Panc1 (cell line): ENCODE data around the gene ESR2. TPM values are rescaled to one million over a fixed set of nuclear protein-coding genes. Genes with fewer than 3 reads are reported as not detected.

Experiments
- ATAC-seq: fragments of 200-7000 bp; cut with Tn5 transposase; 2 replicates; pipeline ENCODE4 v1.9.1; 2020; ENCODE audit warnings: mild to moderate bottlenecking, moderate library complexity
- BruUV-seq: library from RNA; stranded (reverse); fragments of 400-500 nt; replicated peaks from 2 replicates; lab custom pipeline; 2021; lab: Mats Ljungman, UMichigan
- CTCF ChIA-PET: fragments of 300-600 bp; sonication (Branson Sonifier 250); formaldehyde crosslinking; loops from one replicate; lab custom pipeline; 2022; ENCODE audit warnings: antibody characterized with exemption; lab: Charles Lee
- POLR2A ChIA-PET: fragments of 300-600 bp; sonication (Branson Sonifier 250); formaldehyde crosslinking; loops from one replicate; lab custom pipeline; 2022; ENCODE audit warnings: antibody characterized with exemption; lab: Charles Lee
- DNase-seq: peaks from one replicate; pipeline ENCODE4 v3.0.0-alpha.2; 2010; ENCODE audit warnings: low read depth, low spot score
- H3K27ac ChIP-seq: 2 replicates; pipeline ENCODE4 v1.5.1; 2011; ENCODE audit warnings: mild to moderate bottlenecking, low read length, inconsistent platforms
- H3K27me3 ChIP-seq: fragments of 200-500 bp; sonication (Bioruptor generic); 2 replicates; pipeline ENCODE4 v1.6.0; 2014; ENCODE audit warnings: low read length, inconsistent platforms; ENCODE audit not compliant: control insufficient read depth, insufficient read depth
- H3K36me3 ChIP-seq: fragments of 200-500 bp; sonication (Bioruptor generic); 2 replicates; pipeline ENCODE4 v1.5.1; 2014; ENCODE audit warnings: inconsistent platforms, mild to moderate bottlenecking, low read length, moderate library complexity; ENCODE audit not compliant: control insufficient read depth, insufficient read depth
- H3K4me1 ChIP-seq: 2 replicates; pipeline ENCODE4 v1.5.1; 2011; ENCODE audit warnings: inconsistent platforms, mild to moderate bottlenecking, low read length, moderate library complexity; ENCODE audit not compliant: control insufficient read depth, insufficient read depth
- H3K4me3 ChIP-seq, 2 experiments: 2 replicates each; pipeline ENCODE4 v1.5.1; 2011 to 2012; ENCODE audit warnings: low read depth in 2 of 2, low read length in 2 of 2, mild to moderate bottlenecking in 2 of 2, inconsistent platforms in 1 of 2, moderate library complexity in 1 of 2
- H3K9me3 ChIP-seq: fragments of 200-500 bp; sonication (Bioruptor generic); 2 replicates; pipeline ENCODE4 v1.5.1; 2014; ENCODE audit warnings: low read depth, mild to moderate bottlenecking, inconsistent platforms, low read length, moderate library complexity; ENCODE audit not compliant: control insufficient read depth, insufficient read depth
- POLR2AphosphoS5 ChIP-seq: IDR thresholded peaks from 2 replicates; pipeline ENCODE4 v1.6.1; 2012; ENCODE audit warnings: mild to moderate bottlenecking, low read depth, low read length, moderate library complexity
- SIN3A ChIP-seq: IDR thresholded peaks from 2 replicates; pipeline ENCODE4 v1.6.1; 2012; ENCODE audit warnings: low read depth, mild to moderate bottlenecking, low read length, moderate library complexity, borderline replicate concordance; ENCODE audit not compliant: insufficient read depth
- TCF7L2 ChIP-seq: IDR thresholded peaks from 2 replicates; pipeline ENCODE4 v1.6.1; 2011; ENCODE audit warnings: mild to moderate bottlenecking, low read depth, low read length, inconsistent platforms
- in situ Hi-C: cut with HindIII; loops from 2 replicates; pipeline ENCODE4 v1.10.0; 2016; ENCODE audit warnings: low sequenced_read_pairs, low pct_unique_long_range_greater_than_20kb
- intact Hi-C: fragments of 100-400 bp; cut with micrococcal nuclease; formaldehyde crosslinking; loops from one replicate; pipeline ENCODE4 v1.10.0; 2022; ENCODE audit not compliant: unreplicated experiment
- total RNA-seq: library from RNA; stranded (reverse); gene quantifications from one replicate; pipeline ENCODE4 v1.2.1, GENCODE V29; 2021; ENCODE audit not compliant: unreplicated experiment
- TF ChIP-seq, protein P1 (sequence below): fragments of 450-650 bp; IDR thresholded peaks from 2 replicates; pipeline ENCODE4 v1.5.1; 2017; ENCODE audit warnings: mild to moderate bottlenecking
- TF ChIP-seq, protein P2 (sequence below), 2 experiments: IDR thresholded peaks; 2 replicates each; pipeline ENCODE4 v1.6.1; 2011 to 2012; ENCODE audit warnings: low read depth in 2 of 2, control low read depth in 1 of 2, low read length in 1 of 2, mild to moderate bottlenecking in 1 of 2, moderate library complexity in 1 of 2; ENCODE audit not compliant: insufficient read depth in 1 of 2

Gene ESR2
- total RNA-seq, 1 experiment from 2014 or later = not detected

DNA sequence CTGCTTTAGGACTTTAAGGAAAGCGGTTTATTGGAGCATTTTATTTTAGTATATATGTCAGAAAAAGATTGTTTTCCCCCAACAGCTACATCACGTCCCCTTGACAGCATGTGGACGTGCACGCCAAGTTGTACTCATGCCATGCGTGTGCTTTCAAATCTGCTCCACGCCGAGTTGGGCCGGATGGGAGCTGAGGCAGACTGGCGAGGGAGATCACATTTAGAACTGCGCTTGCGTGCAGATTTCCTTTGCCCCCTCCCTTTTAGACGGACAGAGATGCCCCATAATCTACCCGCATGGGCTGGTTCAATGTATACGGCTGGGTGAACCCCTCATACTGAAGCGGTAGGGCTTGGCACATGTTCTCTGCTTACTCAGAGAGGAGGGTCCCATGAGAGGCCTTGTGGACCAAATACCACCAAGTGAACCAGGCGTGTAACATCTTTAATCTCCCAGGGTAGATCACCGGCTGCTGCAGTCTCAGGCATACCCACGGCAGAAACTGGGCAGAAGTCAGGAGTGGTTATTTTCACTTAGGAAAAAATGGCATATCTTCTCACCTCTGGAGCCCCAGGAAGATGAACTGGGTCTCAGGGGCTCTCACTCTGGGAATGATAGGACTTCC, 92.1 kb downstream of the ESR2 start:
- DNase-seq (no peak), ATAC-seq (no peak)
- ChIA-PET POLR2A (no interaction called here), CTCF (no interaction called here)
- BruUV-seq = no TSS peak
- no peaks in the 10 kb centered on the region for H3K36me3 ChIP-seq
- TF ChIP-seq POLR2AphosphoS5 (no peak), SIN3A (no peak)
- TF ChIP-seq, protein P1, sequence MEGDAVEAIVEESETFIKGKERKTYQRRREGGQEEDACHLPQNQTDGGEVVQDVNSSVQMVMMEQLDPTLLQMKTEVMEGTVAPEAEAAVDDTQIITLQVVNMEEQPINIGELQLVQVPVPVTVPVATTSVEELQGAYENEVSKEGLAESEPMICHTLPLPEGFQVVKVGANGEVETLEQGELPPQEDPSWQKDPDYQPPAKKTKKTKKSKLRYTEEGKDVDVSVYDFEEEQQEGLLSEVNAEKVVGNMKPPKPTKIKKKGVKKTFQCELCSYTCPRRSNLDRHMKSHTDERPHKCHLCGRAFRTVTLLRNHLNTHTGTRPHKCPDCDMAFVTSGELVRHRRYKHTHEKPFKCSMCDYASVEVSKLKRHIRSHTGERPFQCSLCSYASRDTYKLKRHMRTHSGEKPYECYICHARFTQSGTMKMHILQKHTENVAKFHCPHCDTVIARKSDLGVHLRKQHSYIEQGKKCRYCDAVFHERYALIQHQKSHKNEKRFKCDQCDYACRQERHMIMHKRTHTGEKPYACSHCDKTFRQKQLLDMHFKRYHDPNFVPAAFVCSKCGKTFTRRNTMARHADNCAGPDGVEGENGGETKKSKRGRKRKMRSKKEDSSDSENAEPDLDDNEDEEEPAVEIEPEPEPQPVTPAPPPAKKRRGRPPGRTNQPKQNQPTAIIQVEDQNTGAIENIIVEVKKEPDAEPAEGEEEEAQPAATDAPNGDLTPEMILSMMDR = no peak
- H3K27ac ChIP-seq = no peak overlapping the region
- no peaks in the 10 kb centered on the region for H3K4me1 ChIP-seq
- in situ Hi-C loops (no loop called here), intact Hi-C loops (no loop called here)
- no peaks in the 10 kb centered on the region for H3K27me3 ChIP-seq
- no peaks in the 10 kb centered on the region for H3K9me3 ChIP-seq
- no peak overlapping the region for H3K4me3 ChIP-seq

DNA sequence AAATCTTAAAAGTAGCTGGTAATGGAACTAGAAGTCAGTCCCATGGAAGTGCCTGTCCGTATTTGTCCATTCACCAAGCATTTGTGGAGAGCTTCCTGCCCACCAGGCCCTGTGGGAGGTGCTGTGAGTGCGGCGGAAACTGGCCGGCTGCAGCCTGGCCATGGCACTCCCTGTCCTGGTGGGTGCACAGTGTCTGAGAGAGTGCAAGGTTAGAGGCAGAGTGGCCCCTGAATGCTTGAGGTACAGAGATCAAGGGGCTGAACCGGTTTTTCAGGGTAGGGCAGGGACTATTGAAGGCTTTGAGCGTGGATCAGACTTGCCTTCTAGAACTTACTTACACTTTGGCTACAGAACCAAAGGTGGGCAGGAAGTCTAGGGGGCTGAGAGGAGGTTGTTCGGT, 92.9 kb downstream of the ESR2 start:
- intact Hi-C loops = no loop called here
- H3K27me3 ChIP-seq = no peaks in the 10 kb centered on the region
- no peak overlapping the region for H3K4me3 ChIP-seq
- no peaks in the 10 kb centered on the region for H3K9me3 ChIP-seq
- no peaks in the 10 kb centered on the region for H3K36me3 ChIP-seq
- H3K4me1 ChIP-seq = no peaks in the 10 kb centered on the region
- ATAC-seq (no peak), DNase-seq (no peak)
- TF ChIP-seq POLR2AphosphoS5 (no peak), TCF7L2 (no peak), SIN3A (no peak)
- TF ChIP-seq, protein P2, sequence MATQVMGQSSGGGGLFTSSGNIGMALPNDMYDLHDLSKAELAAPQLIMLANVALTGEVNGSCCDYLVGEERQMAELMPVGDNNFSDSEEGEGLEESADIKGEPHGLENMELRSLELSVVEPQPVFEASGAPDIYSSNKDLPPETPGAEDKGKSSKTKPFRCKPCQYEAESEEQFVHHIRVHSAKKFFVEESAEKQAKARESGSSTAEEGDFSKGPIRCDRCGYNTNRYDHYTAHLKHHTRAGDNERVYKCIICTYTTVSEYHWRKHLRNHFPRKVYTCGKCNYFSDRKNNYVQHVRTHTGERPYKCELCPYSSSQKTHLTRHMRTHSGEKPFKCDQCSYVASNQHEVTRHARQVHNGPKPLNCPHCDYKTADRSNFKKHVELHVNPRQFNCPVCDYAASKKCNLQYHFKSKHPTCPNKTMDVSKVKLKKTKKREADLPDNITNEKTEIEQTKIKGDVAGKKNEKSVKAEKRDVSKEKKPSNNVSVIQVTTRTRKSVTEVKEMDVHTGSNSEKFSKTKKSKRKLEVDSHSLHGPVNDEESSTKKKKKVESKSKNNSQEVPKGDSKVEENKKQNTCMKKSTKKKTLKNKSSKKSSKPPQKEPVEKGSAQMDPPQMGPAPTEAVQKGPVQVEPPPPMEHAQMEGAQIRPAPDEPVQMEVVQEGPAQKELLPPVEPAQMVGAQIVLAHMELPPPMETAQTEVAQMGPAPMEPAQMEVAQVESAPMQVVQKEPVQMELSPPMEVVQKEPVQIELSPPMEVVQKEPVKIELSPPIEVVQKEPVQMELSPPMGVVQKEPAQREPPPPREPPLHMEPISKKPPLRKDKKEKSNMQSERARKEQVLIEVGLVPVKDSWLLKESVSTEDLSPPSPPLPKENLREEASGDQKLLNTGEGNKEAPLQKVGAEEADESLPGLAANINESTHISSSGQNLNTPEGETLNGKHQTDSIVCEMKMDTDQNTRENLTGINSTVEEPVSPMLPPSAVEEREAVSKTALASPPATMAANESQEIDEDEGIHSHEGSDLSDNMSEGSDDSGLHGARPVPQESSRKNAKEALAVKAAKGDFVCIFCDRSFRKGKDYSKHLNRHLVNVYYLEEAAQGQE (IDR thresholded peaks at IDR 0.05; ENCODE audit: insufficient read depth in 1 of 2, low read depth in 2 of 2, low read length in 1 of 2) = no peak
- TF ChIP-seq, protein P1 = no peak
- no peak overlapping the region for H3K27ac ChIP-seq
- in situ Hi-C loops = no loop called here
- ChIA-PET CTCF (no interaction called here), POLR2A (no interaction called here)
- no TSS peak for BruUV-seq
